Common myeloid progenitor, CD34-positive (primary cell): ENCODE results near the gene CDK10.
A peak's percentile ranks its signal among the peaks of the same experiment; 100 is the strongest.

ENCODE experiments used
- CTCF ChIA-PET: fragments of 350-600 bp; sonication (Branson Sonifier 250); formaldehyde crosslinking; loops from one replicate; lab custom pipeline; 2021; ENCODE audit warnings: antibody characterized with exemption; lab: Charles Lee
- POLR2A ChIA-PET: fragments of 350-600 bp; sonication (Branson Sonifier 250); formaldehyde crosslinking; loops from one replicate; lab custom pipeline; 2021; ENCODE audit warnings: antibody characterized with exemption; lab: Charles Lee
- DNase-seq, 3 donors: peaks; one replicate each; pipeline versions ENCODE4 v3.0.0 to v3.0.0-alpha.2; 2013
- H3K27ac ChIP-seq, 2 experiments: 1 replicate in 1 of 2; 2 replicates in 1 of 2; pipeline ENCODE4 v1.7.0; 2013; ENCODE audit warnings: inconsistent platforms in 2 of 2, low read length in 2 of 2, mild to moderate bottlenecking in 2 of 2, low read depth in 1 of 2, moderate library complexity in 1 of 2; ENCODE audit not compliant: severe bottlenecking in 2 of 2, insufficient read depth in 1 of 2, poor library complexity in 1 of 2
- H3K27me3 ChIP-seq, 5 experiments: replicated peaks in 2 of 5; 1 replicate in 3 of 5; 2 replicates in 2 of 5; pipeline versions ENCODE4 v1.6.1 to v1.7.0; 2013; ENCODE audit warnings: low read length in 4 of 5, mild to moderate bottlenecking in 2 of 5, moderate library complexity in 2 of 5, inconsistent platforms in 1 of 5; ENCODE audit not compliant: insufficient read depth in 5 of 5, control insufficient read depth in 4 of 5
- H3K36me3 ChIP-seq, 4 experiments: 1 replicate in 2 of 4; 2 replicates in 2 of 4; pipeline versions ENCODE4 v1.6.1 to v1.7.0; 2013; ENCODE audit warnings: low read length in 3 of 4, control low read depth in 1 of 4, mild to moderate bottlenecking in 1 of 4; ENCODE audit not compliant: control insufficient read depth in 4 of 4, insufficient read depth in 4 of 4
- H3K4me1 ChIP-seq, 4 experiments: 1 replicate in 3 of 4; 2 replicates in 1 of 4; pipeline versions ENCODE4 v1.6.1 to v1.7.1; 2013; ENCODE audit warnings: low read length in 3 of 4, mild to moderate bottlenecking in 3 of 4, control low read depth in 1 of 4, inconsistent platforms in 1 of 4, moderate library complexity in 1 of 4; ENCODE audit not compliant: control insufficient read depth in 4 of 4, insufficient read depth in 4 of 4; ENCODE audit errors: control extremely low read depth in 1 of 4
- H3K4me3 ChIP-seq, 7 experiments: 1 replicate in 4 of 7; 2 replicates in 3 of 7; pipeline versions ENCODE4 v1.5.1 to v1.7.0; 2013; ENCODE audit warnings: mild to moderate bottlenecking in 7 of 7, low read length in 6 of 7, moderate library complexity in 6 of 7, inconsistent platforms in 2 of 7, low read depth in 2 of 7, control low read depth in 1 of 7; ENCODE audit not compliant: insufficient read depth in 4 of 7, control insufficient read depth in 1 of 7; ENCODE audit errors: extremely low read depth in 1 of 7
- H3K9me3 ChIP-seq, 5 experiments: 1 replicate in 4 of 5; 2 replicates in 1 of 5; pipeline versions ENCODE4 v1.6.1 to v1.7.1; 2013; ENCODE audit warnings: low read length in 4 of 5, mild to moderate bottlenecking in 2 of 5, inconsistent platforms in 1 of 5, low read depth in 1 of 5, moderate library complexity in 1 of 5; ENCODE audit not compliant: control insufficient read depth in 4 of 5, insufficient read depth in 2 of 5; ENCODE audit errors: control extremely low read depth in 1 of 5
- WGBS: methylation state at CpG from one replicate; pipeline ENCODE4 v1.1.5; 2013; ENCODE audit not compliant: insufficient coverage; 5-methylcytosine and 5-hydroxymethylcytosine counted together

CDK10 gene

GRCh38 chr16:89737341-89738071 lies 51.0 kb downstream of the CDK10 start:
- CTCF ChIA-PET = interaction anchor here (1.0 kb wide), 2 partner anchors 11 to 12 kb away, joined by 3 read pairs; no protein-coding TSS in a partner anchor
- Histone ChIP-seq H3K36me3 (peaks cover 12 to 95% (median 76%) of the 10 kb centered on the region in 4 experiments), H3K27me3 (no peaks in the 10 kb centered on the region), H3K9me3 (no peaks in the 10 kb centered on the region), H3K4me3 (no peak overlapping the region), H3K27ac (no peak overlapping the region), H3K4me1 (no peaks in the 10 kb centered on the region)
- POLR2A ChIA-PET = interaction anchor here (1.3 kb wide), 1 partner anchor 14 kb away, joined by 6 read pairs; no protein-coding TSS in a partner anchor
- peak in 2 of 3 donors; percentile 52 to 57 for DNase-seq
- WGBS = 85% methylated on average over 18 of the region's 20 CpGs

- POLR2A ChIA-PET = no interaction called here
- 96% methylated on average over 8 of the region's 14 CpGs for WGBS
- Histone ChIP-seq H3K9me3 (no peaks in the 10 kb centered on the region), H3K4me3 (no peak overlapping the region), H3K27me3 (no peaks in the 10 kb centered on the region), H3K36me3 (peaks cover 12 to 95% (median 74%) of the 10 kb centered on the region in 4 experiments), H3K27ac (no peak overlapping the region), H3K4me1 (no peaks in the 10 kb centered on the region)
- CTCF ChIA-PET = interaction anchor here (0.7 to 1.3 kb wide), 3 partner anchors 14 to 54 kb away, joined by 3 to 4 read pairs (median 3); no protein-coding TSS in a partner anchor
- DNase-seq = no peak
Observed at GRCh38 chr16:89738072-89738377, 51.5 kb downstream of the CDK10 start.

GRCh38 chr16:89738538-89739317 lies 52.2 kb downstream of the CDK10 start:
- WGBS = 91% methylated on average over 20 of the region's 20 CpGs
- peaks cover 12 to 93% (median 70%) of the 10 kb centered on the region in 4 experiments for H3K36me3 ChIP-seq
- CTCF ChIA-PET = interaction anchor here (0.7 to 1.3 kb wide), 6 partner anchors 15 to 121 kb away, joined by 3 to 4 read pairs (median 4); no protein-coding TSS in a partner anchor

GRCh38 chr16:89739383-89739782 lies 52.9 kb downstream of the CDK10 start:
- no peak for DNase-seq
- H3K36me3 ChIP-seq = peaks cover 9 to 94% (median 67%) of the 10 kb centered on the region in 4 experiments
- no peaks in the 10 kb centered on the region for H3K27me3 ChIP-seq
- POLR2A ChIA-PET = no interaction called here
- no peaks in the 10 kb centered on the region for H3K9me3 ChIP-seq
- CTCF ChIA-PET = interaction anchor here (1.1 to 1.3 kb wide), 4 partner anchors 33 to 121 kb away, joined by 3 to 4 read pairs (median 4); no protein-coding TSS in a partner anchor
- whole genome bisulfite sequencing = 93% methylated on average over 8 of the region's 9 CpGs
- no peak overlapping the region for H3K4me3 ChIP-seq
- no peak overlapping the region for H3K27ac ChIP-seq
- H3K4me1 ChIP-seq = no peaks in the 10 kb centered on the region

More at GRCh38 chr16:89738538-89739317, 52.2 kb downstream of the CDK10 start:
- Histone ChIP-seq H3K27ac (no peak overlapping the region), H3K9me3 (no peaks in the 10 kb centered on the region), H3K4me1 (no peaks in the 10 kb centered on the region), H3K4me3 (no peak overlapping the region), H3K27me3 (no peaks in the 10 kb centered on the region)
- no peak for DNase-seq
- POLR2A ChIA-PET = no interaction called here

GRCh38 chr16:89741342-89742014 lies 55.0 kb downstream of the CDK10 start:
- Histone ChIP-seq H3K36me3 (peaks cover 8 to 93% (median 72%) of the 10 kb centered on the region in 4 experiments), H3K9me3 (no peaks in the 10 kb centered on the region), H3K27me3 (no peaks in the 10 kb centered on the region), H3K27ac (no peak overlapping the region), H3K4me1 (no peaks in the 10 kb centered on the region), H3K4me3 (no peak overlapping the region)
- WGBS = 93% methylated on average over 9 of the region's 11 CpGs
- no peak for DNase-seq
- ChIA-PET POLR2A (interaction anchor here (1.3 kb wide), 1 partner anchor 19 kb away, joined by 5 read pairs; no protein-coding TSS in a partner anchor), CTCF (interaction anchor here (0.9 to 3.0 kb wide), 5 partner anchors 10 to 119 kb away, joined by 3 to 16 read pairs (median 4); no protein-coding TSS in a partner anchor)

GRCh38 chr16:89742948-89743347 lies 56.5 kb downstream of the CDK10 start:
- ChIA-PET POLR2A (no interaction called here), CTCF (interaction anchor here (3.0 kb wide), 1 partner anchor 37 kb away, joined by 16 read pairs; no protein-coding TSS in a partner anchor)
- H3K36me3 ChIP-seq = peaks cover 8 to 89% (median 71%) of the 10 kb centered on the region in 4 experiments

More at GRCh38 chr16:89742948-89743347, 56.5 kb downstream of the CDK10 start:
- H3K4me1 ChIP-seq = no peaks in the 10 kb centered on the region
- H3K27me3 ChIP-seq = no peaks in the 10 kb centered on the region
- no peak overlapping the region for H3K27ac ChIP-seq
- no peak overlapping the region for H3K4me3 ChIP-seq
- DNase-seq = no peak
- 97% methylated on average over 2 of the region's 4 CpGs for WGBS
- H3K9me3 ChIP-seq = no peaks in the 10 kb centered on the region
